Neural progenitor cell (in vitro differentiated cells): ENCODE measurements around the gene DLG2. TPM values are rescaled to one million over a fixed set of nuclear protein-coding genes. Genes with fewer than 3 reads are reported as not detected.
"Not testable (repeated sequence)": the region's sequence is repeated elsewhere in the genome, so short reads cannot be mapped to it uniquely, and the experiment has no call there.

ENCODE experiments used
- DNase-seq: peaks from one replicate; pipeline ENCODE4 v3.0.0-alpha.2; 2016; ENCODE audit warnings: low spot score
- H2AFZ ChIP-seq: fragments of 200-600 bp; sonication (generic); replicated peaks from 2 replicates; pipeline ENCODE4 v1.6.1; 2016; ENCODE audit warnings: antibody characterized with exemption
- H3F3A ChIP-seq: fragments of 200-600 bp; sonication (generic); 2 replicates; pipeline ENCODE4 v1.6.1; 2016; ENCODE audit warnings: antibody characterized with exemption, low read depth
- H3K27ac ChIP-seq: fragments of 200-600 bp; sonication (generic); 2 replicates; pipeline ENCODE4 v1.5.1; 2016; ENCODE audit warnings: mild to moderate bottlenecking
- H3K27me3 ChIP-seq: fragments of 200-600 bp; sonication (generic); 2 replicates; pipeline ENCODE4 v1.6.1; 2016; ENCODE audit warnings: mild to moderate bottlenecking, moderate library complexity
- H3K36me3 ChIP-seq: fragments of 200-600 bp; sonication (generic); 2 replicates; pipeline ENCODE4 v1.5.1; 2016
- H3K4me1 ChIP-seq: fragments of 200-600 bp; sonication (generic); 2 replicates; pipeline ENCODE4 v1.6.1; 2016; ENCODE audit warnings: mixed run types
- H3K4me2 ChIP-seq: fragments of 200-600 bp; sonication (generic); 2 replicates; pipeline ENCODE4 v1.6.1; 2016
- H3K4me3 ChIP-seq: fragments of 200-600 bp; sonication (generic); 2 replicates; pipeline ENCODE4 v1.5.1; 2016
- H3K79me2 ChIP-seq: fragments of 200-600 bp; sonication (generic); 2 replicates; pipeline ENCODE4 v1.6.1; 2016; ENCODE audit warnings: low read depth
- H3K9ac ChIP-seq: fragments of 200-600 bp; sonication (generic); 2 replicates; pipeline ENCODE4 v1.6.1; 2016
- H3K9me3 ChIP-seq: fragments of 200-600 bp; sonication (generic); 2 replicates; pipeline ENCODE4 v1.5.1; 2016; ENCODE audit warnings: low read depth
- H4K20me1 ChIP-seq: fragments of 200-600 bp; sonication (generic); 2 replicates; pipeline ENCODE4 v1.6.1; 2016; ENCODE audit warnings: low read depth
- H3K27ac Mint-ChIP-seq: 3 replicates; pipeline ENCODE4 v1.8.0; 2021; ENCODE audit warnings: mixed read lengths
- H3K27me3 Mint-ChIP-seq: 2 replicates; pipeline ENCODE4 v1.8.0; 2022; ENCODE audit warnings: low read depth, mild to moderate bottlenecking, inconsistent platforms, moderate library complexity, mixed read lengths; ENCODE audit not compliant: insufficient read depth
- H3K36me3 Mint-ChIP-seq: 3 replicates; pipeline ENCODE4 v1.8.0; 2021; ENCODE audit warnings: mixed read lengths
- H3K4me1 Mint-ChIP-seq: 3 replicates; pipeline ENCODE4 v1.8.0; 2021; ENCODE audit warnings: mixed read lengths
- H3K4me3 Mint-ChIP-seq: 3 replicates; pipeline ENCODE4 v1.8.0; 2021; ENCODE audit warnings: mild to moderate bottlenecking, moderate library complexity, mixed read lengths
- H3K9me3 Mint-ChIP-seq: 3 replicates; pipeline ENCODE4 v1.8.0; 2020; ENCODE audit warnings: mixed read lengths
- CTCF ChIP-seq: fragments of 200-600 bp; sonication (generic); IDR thresholded peaks from 2 replicates; pipeline ENCODE4 v1.5.1; 2017; ENCODE audit warnings: antibody characterized with exemption, mild to moderate bottlenecking
- EZH2 ChIP-seq: fragments of 200-600 bp; sonication (generic); IDR thresholded peaks from 2 replicates; pipeline ENCODE4 v1.6.1; 2017; ENCODE audit warnings: antibody characterized with exemption, mild to moderate bottlenecking, moderate library complexity
- EZH2phosphoT487 ChIP-seq: fragments of 200-600 bp; sonication (generic); IDR thresholded peaks from 2 replicates; pipeline ENCODE4 v1.6.1; 2017; ENCODE audit warnings: antibody characterized with exemption
- total RNA-seq: library from RNA; depleted of rRNA; stranded (reverse); fragments of >200 nt; gene quantifications from 2 replicates; pipeline ENCODE4 v1.2.3, GENCODE V29; 2015; ENCODE audit warnings: low replicate concordance

Gene DLG2
- total RNA-seq, 1 donor from 2014 or later, result 7.5 TPM

GRCh38 chr11:85661972-85662664 is 35.0 kb upstream of the DLG2 start:
- H3K27ac ChIP-seq, result no peak overlapping the region
- peaks cover 3% of the 10 kb centered on the region for H3K27me3 Mint-ChIP-seq
- no peaks in the 10 kb centered on the region for H3K9me3 Mint-ChIP-seq
- H3K27me3 ChIP-seq, result no peaks in the 10 kb centered on the region
- H3K9ac ChIP-seq, result peak overlapping the region; percentile 99
- H3K36me3 Mint-ChIP-seq, result peaks cover 28% of the 10 kb centered on the region
- no peak for TF ChIP-seq CTCF
- TF ChIP-seq EZH2, result no peak
- no peak for TF ChIP-seq EZH2phosphoT487
- no peaks in the 10 kb centered on the region for H3K9me3 ChIP-seq
- H4K20me1 ChIP-seq, result peaks cover 74% of the 10 kb centered on the region
- H3K27ac Mint-ChIP-seq, result no peak overlapping the region
- peak overlapping the region; percentile 97 for H3K4me3 ChIP-seq
- H3K4me3 Mint-ChIP-seq, result peak overlapping the region; percentile 100
- H2AFZ ChIP-seq, result no peak overlapping the region
- peaks cover 34% of the 10 kb centered on the region for H3K4me1 ChIP-seq
- peaks cover 45% of the 10 kb centered on the region for H3K36me3 ChIP-seq
- H3K4me2 ChIP-seq, result peak overlapping the region; percentile 90
- H3F3A ChIP-seq, result peaks cover 41% of the 10 kb centered on the region
- DNase-seq, result no peak
- H3K4me1 Mint-ChIP-seq, result peaks cover 46% of the 10 kb centered on the region
- H3K79me2 ChIP-seq, result peaks cover 81% of the 10 kb centered on the region

- Histone ChIP-seq H3K27me3 (no peaks in the 10 kb centered on the region), H2AFZ (no peak overlapping the region), H3K79me2 (peaks cover 80% of the 10 kb centered on the region), H3K4me1 (peaks cover 27% of the 10 kb centered on the region), H3K36me3 (peaks cover 64% of the 10 kb centered on the region), H4K20me1 (peaks cover 85% of the 10 kb centered on the region), H3K9ac (no peak overlapping the region), H3K9me3 (no peaks in the 10 kb centered on the region), H3K4me2 (no peak overlapping the region), H3K27ac (no peak overlapping the region), H3F3A (peaks cover 44% of the 10 kb centered on the region), H3K4me3 (no peak overlapping the region)
- Mint-ChIP-seq H3K36me3 (peaks cover 22% of the 10 kb centered on the region), H3K27me3 (no peaks in the 10 kb centered on the region), H3K9me3 (no peaks in the 10 kb centered on the region), H3K4me1 (peaks cover 32% of the 10 kb centered on the region), H3K4me3 (no peak overlapping the region), H3K27ac (no peak overlapping the region)
- no peak for DNase-seq
- TF ChIP-seq EZH2 (no peak), CTCF (no peak), EZH2phosphoT487 (no peak)
These were observed 31.0 kb upstream of the DLG2 start for GRCh38 chr11:85658180-85658579.

- H3K79me2 ChIP-seq, result peaks cover 66% of the 10 kb centered on the region
- no peak overlapping the region for H3K27ac Mint-ChIP-seq
These were observed 29.6 kb upstream of the DLG2 start for GRCh38 chr11:85656777-85657176.

GRCh38 chr11:85654343-85654742 is 27.2 kb upstream of the DLG2 start:
- not testable (repeated sequence) for H3K4me1 Mint-ChIP-seq, H3K27me3 ChIP-seq, DNase-seq, H3K4me2 ChIP-seq, H3K4me1 ChIP-seq, H3K9me3 ChIP-seq, H3K9ac ChIP-seq, H2AFZ ChIP-seq, H3K36me3 Mint-ChIP-seq, H3K27me3 Mint-ChIP-seq, H3K9me3 Mint-ChIP-seq, H3K4me3 Mint-ChIP-seq, H3K27ac Mint-ChIP-seq, H3K27ac ChIP-seq, H3K4me3 ChIP-seq
- Histone ChIP-seq H3K79me2 (peaks cover 48% of the 10 kb centered on the region), H3F3A (peaks cover 45% of the 10 kb centered on the region), H3K36me3 (peaks cover 32% of the 10 kb centered on the region), H4K20me1 (peaks cover 46% of the 10 kb centered on the region)

More at GRCh38 chr11:85656777-85657176, 29.6 kb upstream of the DLG2 start:
- no peak overlapping the region for H3K4me3 Mint-ChIP-seq
- peaks cover 17% of the 10 kb centered on the region for H3K36me3 Mint-ChIP-seq
- H3K9ac ChIP-seq, result peak overlapping the region; percentile 26
- H3K4me1 Mint-ChIP-seq, result peaks cover 26% of the 10 kb centered on the region
- peaks cover 71% of the 10 kb centered on the region for H4K20me1 ChIP-seq
- H3K9me3 Mint-ChIP-seq, result no peaks in the 10 kb centered on the region
- TF ChIP-seq CTCF, result no peak
- no peak for TF ChIP-seq EZH2
- TF ChIP-seq EZH2phosphoT487, result no peak
- no peak overlapping the region for H2AFZ ChIP-seq
- H3K9me3 ChIP-seq, result no peaks in the 10 kb centered on the region
- peaks cover 54% of the 10 kb centered on the region for H3K36me3 ChIP-seq
- no peaks in the 10 kb centered on the region for H3K27me3 Mint-ChIP-seq
- no peak for DNase-seq
- peaks cover 47% of the 10 kb centered on the region for H3F3A ChIP-seq
- H3K27ac ChIP-seq, result no peak overlapping the region
- H3K27me3 ChIP-seq, result no peaks in the 10 kb centered on the region
- no peak overlapping the region for H3K4me3 ChIP-seq
- H3K4me2 ChIP-seq, result no peak overlapping the region
- H3K4me1 ChIP-seq, result peaks cover 26% of the 10 kb centered on the region
